ENCODE data around the gene WDR82.

The WDR82 gene

GRCh38 chr3:52217409-52217805 lies 61.0 kb downstream of the WDR82 start:
- no peaks in the 10 kb centered on the region; the same call in 1 of the 2 replicates for H3K36me3 ChIP-seq (ENCODE audit: insufficient read depth)
- H2AFZ ChIP-seq (ENCODE audit: low read depth), result no peak overlapping the region
- no peaks in the 10 kb centered on the region for H3K27me3 ChIP-seq (ENCODE audit: insufficient read depth, low read depth)
- H3K27ac ChIP-seq, result no peak overlapping the region
- no peak overlapping the region for H3K4me3 ChIP-seq (IDR thresholded peaks at IDR 0.05; ENCODE audit: insufficient read depth, low read depth, low read length)
- TF ChIP-seq CTCF (conservative IDR thresholded peaks at IDR 0.05; ENCODE audit: low read depth, low read length), result no peak
- H3K79me2 ChIP-seq (ENCODE audit: insufficient read depth, low read depth), result no peaks in the 10 kb centered on the region
- H3K9ac ChIP-seq, result no peak overlapping the region
- no peaks in the 10 kb centered on the region for H4K20me1 ChIP-seq (ENCODE audit: insufficient read depth)
- peaks cover 5% of the 10 kb centered on the region for H3K4me1 ChIP-seq (ENCODE audit: low read depth, poor library complexity, severe bottlenecking)
- no peak overlapping the region for H3K4me2 ChIP-seq

GRCh38 chr3:52216585-52217408 lies 61.7 kb downstream of the WDR82 start:
- Histone ChIP-seq H3K4me1 (ENCODE audit: low read depth, poor library complexity, severe bottlenecking) (peaks cover 5% of the 10 kb centered on the region), H4K20me1 (ENCODE audit: insufficient read depth) (no peaks in the 10 kb centered on the region), H3K27me3 (ENCODE audit: insufficient read depth, low read depth) (no peaks in the 10 kb centered on the region), H3K27ac (no peak overlapping the region), H3K4me2 (no peak overlapping the region), H3K36me3 (ENCODE audit: insufficient read depth) (no peaks in the 10 kb centered on the region; the same call in 1 of the 2 replicates), H3K79me2 (ENCODE audit: insufficient read depth, low read depth) (no peaks in the 10 kb centered on the region), H2AFZ (ENCODE audit: low read depth) (no peak overlapping the region), H3K9ac (no peak overlapping the region), H3K4me3 (IDR thresholded peaks at IDR 0.05; ENCODE audit: insufficient read depth, low read depth, low read length) (no peak overlapping the region)
- no peak for TF ChIP-seq CTCF (conservative IDR thresholded peaks at IDR 0.05; ENCODE audit: low read depth, low read length)

- Histone ChIP-seq H3K36me3 (ENCODE audit: insufficient read depth) (no peaks in the 10 kb centered on the region; the same call in 1 of the 2 replicates), H3K27me3 (ENCODE audit: insufficient read depth, low read depth) (no peaks in the 10 kb centered on the region), H3K9ac (no peak overlapping the region), H3K4me1 (ENCODE audit: low read depth, poor library complexity, severe bottlenecking) (no peaks in the 10 kb centered on the region), H3K4me2 (no peak overlapping the region), H3K27ac (no peak overlapping the region), H2AFZ (ENCODE audit: low read depth) (no peak overlapping the region), H4K20me1 (ENCODE audit: insufficient read depth) (no peaks in the 10 kb centered on the region), H3K4me3 (IDR thresholded peaks at IDR 0.05; ENCODE audit: insufficient read depth, low read depth, low read length) (no peak overlapping the region), H3K79me2 (ENCODE audit: insufficient read depth, low read depth) (no peaks in the 10 kb centered on the region)
- no peak for TF ChIP-seq CTCF (conservative IDR thresholded peaks at IDR 0.05; ENCODE audit: low read depth, low read length)
These were observed 63.1 kb downstream of the WDR82 start for GRCh38 chr3:52215351-52215750.

- Histone ChIP-seq H3K79me2 (ENCODE audit: insufficient read depth, low read depth) (no peaks in the 10 kb centered on the region), H3K27me3 (ENCODE audit: insufficient read depth, low read depth) (no peaks in the 10 kb centered on the region), H4K20me1 (ENCODE audit: insufficient read depth) (no peaks in the 10 kb centered on the region), H3K4me3 (IDR thresholded peaks at IDR 0.05; ENCODE audit: insufficient read depth, low read depth, low read length) (no peak overlapping the region), H2AFZ (ENCODE audit: low read depth) (no peak overlapping the region), H3K4me2 (no peak overlapping the region), H3K4me1 (ENCODE audit: low read depth, poor library complexity, severe bottlenecking) (no peaks in the 10 kb centered on the region), H3K27ac (no peak overlapping the region), H3K36me3 (ENCODE audit: insufficient read depth) (no peaks in the 10 kb centered on the region; the same call in 1 of the 2 replicates), H3K9ac (no peak overlapping the region)
- no peak for TF ChIP-seq CTCF (conservative IDR thresholded peaks at IDR 0.05; ENCODE audit: low read depth, low read length)
These were observed 64.5 kb downstream of the WDR82 start for GRCh38 chr3:52213901-52214300.

Measured in KMS-11 (cell line).